GM19467 (cell line): ENCODE data around the gene PDGFA.

Experiments
- ATAC-seq: cut with Tn5 transposase; IDR thresholded peaks from one replicate; pipeline ENCODE4 v1.9.1; 2021; ENCODE audit warnings: mild to moderate bottlenecking, moderate library complexity; ENCODE audit not compliant: unreplicated experiment

The PDGFA gene

DNA sequence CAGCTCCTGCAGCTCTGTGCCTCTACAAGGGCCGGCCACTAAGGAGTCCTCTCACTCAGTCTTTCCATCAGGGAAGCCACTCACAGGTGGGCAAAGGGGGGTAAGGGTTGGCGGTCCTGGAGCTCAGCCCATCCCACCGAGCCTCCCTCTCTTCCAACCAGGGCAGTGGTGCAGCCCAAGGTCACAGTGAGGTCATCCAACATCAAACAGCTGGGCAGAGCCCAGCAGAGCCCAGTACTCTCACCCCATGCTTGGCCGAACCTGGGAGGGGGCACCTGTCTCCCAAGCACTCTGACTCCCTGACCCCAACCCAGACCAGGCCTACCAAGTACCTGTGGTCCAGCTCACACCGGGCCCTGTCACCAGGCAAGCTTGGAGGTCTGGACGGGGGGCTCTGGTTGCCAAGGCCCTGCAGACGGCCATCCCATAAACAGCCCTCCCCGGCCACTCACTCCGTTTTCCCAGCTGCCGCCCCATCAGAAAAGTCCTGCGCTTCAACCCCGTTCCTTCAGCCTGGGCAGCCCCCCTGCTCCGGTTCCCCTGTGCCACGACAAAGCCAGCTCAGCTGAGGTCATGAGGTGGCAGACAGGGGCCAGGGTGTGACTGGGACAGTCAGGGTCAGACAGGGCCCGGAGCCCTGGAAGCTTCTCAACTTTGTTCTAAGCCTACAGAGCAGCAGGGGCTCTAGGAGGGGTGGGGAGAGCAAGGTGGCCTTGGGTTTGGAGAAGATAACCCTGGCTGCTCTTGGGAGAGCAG, 27.5 kb downstream of the PDGFA start:
- ATAC-seq = no peak

DNA sequence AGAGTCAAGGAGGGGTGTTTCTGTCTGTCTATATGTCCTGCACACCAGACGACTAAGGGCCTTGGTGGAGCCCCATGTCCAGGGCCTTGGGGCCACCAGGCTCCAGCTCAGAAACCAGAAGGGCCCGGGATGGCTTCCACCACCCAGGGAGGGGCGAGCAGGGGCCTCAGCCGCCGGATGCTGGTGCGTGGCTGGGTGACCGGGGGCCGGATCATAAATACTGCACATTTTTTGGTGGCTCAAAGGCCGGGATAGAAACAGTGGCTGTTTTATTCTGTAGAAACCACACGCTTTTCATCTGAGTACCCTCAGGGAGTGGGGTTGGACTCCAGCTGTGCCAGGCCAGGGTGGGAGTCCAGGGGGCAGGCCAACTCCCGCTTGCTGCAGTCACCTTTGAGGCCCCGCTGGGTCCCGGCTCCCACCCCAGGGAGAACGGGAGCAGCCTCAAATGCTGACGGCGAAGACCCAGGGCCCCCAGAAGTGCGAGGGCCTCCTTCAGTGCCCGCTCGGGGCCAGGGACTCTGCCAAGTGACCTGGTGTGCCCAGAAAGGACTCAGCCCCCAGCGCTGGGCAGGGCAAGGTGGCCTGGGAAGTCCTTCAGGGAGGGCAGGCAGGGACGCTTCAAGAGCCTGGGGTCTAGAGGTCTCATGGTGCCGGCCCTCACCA, 28.2 kb downstream of the PDGFA start:
- no peak for ATAC-seq

DNA sequence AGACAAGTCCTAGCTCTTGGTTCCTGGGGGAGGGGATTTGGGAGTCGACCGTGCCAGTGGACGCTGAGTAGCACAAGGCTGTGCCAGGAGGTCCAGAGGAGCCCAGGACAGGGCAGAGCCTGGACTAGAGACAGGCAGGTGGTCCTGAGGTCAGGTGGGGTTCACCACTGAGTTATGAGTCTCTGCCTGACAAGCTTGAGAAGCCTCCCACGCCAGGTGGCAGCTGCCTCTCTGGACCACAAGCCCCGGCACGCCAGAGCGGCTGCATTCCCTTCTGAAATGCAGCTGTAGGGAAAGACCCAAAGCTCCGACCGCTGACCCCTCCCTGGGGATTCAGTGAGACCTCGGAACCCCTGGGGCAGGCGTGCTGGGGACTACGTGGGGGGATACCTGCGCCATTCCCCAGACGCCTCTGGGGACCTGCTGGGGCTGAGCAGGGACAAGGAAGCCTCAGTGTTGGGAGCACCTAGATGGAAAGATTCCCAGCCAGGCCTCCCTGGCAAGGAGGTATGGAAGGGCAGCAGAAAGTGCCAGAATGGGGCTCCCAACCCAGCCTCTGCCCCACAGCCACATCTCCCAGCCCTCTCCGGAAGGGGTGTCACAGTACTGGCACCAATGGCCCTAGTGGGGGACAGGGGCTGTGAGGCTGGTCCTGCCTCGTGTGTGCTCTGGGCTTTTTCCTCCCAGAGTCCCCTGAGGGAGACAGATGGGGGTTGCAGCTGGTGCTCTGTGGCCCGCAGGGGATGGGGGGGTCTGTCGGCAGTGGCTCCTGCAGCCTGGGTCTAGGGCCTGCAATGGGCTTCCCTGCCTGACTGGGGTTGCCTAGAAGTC, 29.0 kb downstream of the PDGFA start:
- no peak for ATAC-seq

DNA sequence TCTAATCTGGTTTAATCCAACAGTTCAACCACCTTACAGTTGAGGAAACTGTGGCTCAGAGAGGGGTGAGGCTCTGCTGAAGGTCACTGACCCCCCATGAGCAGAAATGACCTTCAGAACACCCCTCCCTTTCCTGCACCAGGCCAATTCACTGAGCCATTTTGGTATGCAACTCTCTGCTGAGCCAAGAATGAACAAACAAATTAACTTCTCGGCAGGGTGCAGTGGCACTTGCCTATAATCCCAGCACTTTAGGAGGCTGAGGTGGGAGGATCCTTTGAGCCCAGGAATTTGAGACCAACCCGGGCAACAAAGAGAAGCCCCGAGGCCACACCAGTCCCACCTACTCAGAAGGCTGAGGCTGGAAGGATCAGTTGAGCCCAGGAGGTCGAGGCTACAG, 29.8 kb downstream of the PDGFA start:
- no peak for ATAC-seq

DNA sequence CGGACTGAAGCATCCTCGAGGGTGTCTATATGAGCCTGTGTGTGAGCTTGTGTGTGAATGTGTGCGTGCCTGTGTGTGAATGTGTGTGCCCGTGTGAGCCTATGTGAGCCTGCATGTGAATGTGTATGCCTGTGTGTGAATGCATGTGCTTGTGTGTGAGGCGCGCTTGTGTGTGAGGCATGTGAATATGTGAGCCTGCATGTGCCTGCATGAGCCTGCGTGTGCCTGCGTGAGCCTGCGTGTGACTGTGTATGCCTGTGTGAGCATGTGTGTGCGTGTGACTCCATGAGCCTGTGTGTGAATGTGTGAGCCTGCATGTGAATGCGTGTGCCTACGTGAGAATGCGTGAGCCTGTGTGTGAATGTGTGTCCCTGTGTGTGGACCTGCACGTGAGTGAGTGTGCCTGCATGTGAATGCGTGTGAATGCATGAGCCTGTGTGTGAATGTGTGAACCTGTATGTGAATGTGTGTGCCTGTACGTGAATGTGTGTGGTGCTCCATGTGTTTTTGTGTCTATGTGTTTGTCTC, 33.4 kb downstream of the PDGFA start:
- ATAC-seq = no peak

DNA sequence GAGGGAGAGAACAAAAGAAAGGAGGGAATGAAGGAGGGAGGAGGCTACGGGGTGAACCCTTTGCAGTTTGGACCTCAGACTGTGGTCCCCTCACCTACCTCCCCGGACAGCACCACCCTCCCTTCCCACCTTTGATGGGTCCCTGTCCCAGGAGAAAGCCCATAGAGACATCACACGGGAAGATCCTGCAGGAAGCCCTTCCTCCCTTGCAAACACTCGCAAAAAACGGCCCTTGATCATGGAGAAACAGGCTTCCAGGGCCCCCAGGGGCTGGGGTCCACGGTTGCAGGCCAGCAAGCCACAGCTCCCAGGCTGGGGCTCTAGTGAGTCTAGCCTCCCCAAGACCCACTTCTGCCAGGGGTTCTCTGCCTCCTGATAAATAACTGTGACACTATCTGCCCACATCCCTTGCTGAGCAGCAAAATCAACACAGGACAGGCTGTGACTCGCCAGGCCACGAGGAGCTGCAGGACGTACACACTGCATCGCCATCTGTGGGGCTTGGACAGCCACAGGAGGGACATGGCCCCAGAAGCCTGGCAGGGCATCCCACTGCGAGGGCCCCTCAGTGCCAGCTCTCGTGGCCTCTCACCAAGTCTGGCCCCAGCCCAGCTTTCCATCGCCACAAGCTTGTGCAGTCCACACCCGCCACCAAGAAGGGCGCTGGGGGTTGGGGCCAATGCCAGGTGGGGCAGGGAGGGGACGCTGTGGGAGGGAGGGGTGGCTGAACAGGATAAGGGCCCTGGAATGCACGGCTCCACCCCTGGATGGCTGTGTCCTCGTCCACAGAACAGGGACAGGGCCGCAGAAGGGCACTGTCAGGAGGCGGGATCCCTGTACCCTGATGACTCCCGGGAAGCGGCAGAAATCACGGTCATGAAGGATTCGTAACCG, 34.2 kb downstream of the PDGFA start:
- no peak for ATAC-seq

DNA sequence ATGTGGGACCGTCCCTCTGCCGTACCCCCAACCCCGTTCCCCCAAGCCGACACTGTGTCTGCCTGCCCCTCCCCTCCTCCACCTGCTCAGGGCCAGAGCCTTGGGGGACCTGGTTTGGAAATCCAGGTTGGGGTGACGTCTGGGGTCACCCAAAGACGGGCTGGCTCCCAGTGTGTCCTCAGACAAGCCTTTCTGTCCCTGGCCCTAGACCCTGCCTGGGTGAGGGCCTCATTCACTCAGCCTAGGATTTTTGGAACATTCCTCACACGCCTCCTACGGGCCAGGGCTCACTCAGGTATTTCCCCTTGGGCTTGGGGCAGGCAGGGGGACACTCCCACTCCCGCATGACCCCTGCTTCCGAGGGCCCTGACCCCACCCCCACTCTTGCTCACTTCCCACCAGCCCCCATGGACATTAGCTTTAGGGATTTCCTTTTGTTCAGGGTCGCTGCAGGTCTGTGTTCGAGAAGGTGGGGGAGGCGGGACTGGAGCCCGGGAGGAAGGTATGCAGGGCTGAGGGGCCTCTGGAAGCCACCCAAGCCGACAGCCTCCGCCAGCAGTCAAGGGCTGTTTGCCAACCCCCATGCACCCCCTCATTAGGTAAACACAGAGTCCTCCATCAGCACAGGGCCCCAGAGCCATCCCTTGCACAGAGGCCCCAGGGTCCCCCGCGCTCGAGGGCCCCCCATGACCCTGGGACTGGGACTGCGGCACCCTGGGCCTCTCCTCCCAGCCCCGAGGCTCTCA, 35.1 kb downstream of the PDGFA start:
- ATAC-seq = no peak

DNA sequence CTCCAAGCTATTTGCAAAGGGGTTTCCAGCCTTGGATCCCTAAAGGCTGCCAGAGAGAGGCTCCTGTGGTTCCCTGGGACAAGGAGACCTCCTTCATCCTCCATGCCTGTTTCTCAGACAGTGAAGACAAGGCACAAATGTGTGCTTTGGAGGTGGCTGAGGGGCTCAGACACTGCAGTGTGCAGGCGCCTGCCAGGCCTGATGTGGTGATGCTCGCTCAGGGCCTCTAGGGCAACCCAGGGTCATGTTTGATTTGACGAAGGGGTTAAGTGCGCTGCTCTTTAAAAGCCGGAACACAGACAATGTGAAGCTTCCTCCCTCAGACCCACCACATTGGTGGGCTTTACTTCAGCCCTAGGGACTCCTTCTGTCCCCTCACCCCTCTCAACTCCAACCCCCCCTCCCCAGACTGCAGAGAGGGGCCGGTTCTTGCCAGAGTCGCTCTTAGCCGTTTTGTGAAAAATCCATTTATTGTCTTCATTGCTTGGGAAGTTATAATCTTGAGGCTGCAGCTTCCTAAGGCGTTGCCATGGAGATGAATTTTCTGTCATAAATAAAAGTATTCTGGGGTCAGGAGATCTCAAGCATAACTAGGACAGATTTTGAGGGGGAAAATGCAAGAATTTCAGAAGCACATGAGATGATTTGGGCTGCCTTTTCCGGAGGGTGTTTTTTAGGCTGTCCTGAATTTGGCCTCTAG, 35.8 kb downstream of the PDGFA start:
- no peak for ATAC-seq

DNA sequence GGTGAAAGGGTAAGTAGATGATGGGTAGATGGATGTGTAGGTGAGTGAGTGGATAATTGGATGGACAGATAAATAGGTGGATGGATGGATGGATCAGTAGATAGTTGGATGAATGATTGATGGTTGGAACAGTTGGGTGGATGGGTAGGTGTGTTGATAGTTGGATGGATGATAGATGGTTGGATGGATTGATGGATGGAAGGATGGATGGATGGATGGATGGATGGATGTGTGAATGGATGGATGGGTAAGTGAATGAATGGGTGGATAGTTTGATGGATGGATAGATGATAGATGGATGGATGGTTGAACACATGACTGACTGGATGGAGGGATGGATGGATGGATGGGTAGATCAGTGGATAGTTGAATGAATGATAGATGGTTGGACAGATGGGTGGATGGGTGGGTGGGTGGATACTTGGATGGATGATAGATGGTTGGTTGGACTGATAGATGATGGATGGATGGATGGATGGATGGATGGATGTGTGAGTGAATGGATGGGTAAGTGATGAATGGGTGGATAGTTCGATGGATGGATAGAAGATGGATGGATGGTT, 37.0 kb downstream of the PDGFA start:
- no peak for ATAC-seq

DNA sequence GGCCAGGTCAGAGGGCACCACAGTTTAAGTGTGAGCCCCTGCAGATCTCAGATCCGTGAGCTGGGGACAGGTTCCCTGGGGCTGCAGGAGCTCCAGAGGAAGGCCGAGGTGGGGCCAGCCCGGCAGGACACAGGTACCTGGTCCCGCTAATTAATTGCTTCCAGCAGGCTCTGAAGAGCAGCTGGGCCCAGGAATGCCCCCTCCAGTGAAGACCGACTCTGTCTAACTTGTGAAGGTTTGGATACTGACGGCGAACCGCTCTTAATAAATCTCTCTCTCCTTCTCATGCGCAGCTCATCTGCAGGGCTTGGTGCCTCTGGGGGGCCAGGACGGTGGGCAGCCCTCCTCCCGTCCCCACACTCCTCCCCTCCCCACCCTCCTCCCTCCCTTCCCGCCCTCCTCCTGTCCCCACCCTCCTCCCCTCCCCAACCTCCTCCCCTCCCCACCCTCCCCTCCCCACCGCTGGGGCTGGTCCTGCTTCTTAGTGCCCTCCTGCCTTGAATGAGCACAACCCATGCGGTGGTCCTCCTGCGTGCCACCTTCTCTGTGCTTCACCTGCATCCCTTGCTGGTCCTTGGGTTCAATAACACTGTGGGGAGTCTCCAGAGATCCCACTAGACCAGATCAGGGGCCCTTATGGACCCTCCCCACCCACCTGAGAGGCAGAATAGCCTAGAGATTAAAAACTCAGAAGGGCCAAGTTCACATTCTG, 38.3 kb downstream of the PDGFA start:
- ATAC-seq = no peak

DNA sequence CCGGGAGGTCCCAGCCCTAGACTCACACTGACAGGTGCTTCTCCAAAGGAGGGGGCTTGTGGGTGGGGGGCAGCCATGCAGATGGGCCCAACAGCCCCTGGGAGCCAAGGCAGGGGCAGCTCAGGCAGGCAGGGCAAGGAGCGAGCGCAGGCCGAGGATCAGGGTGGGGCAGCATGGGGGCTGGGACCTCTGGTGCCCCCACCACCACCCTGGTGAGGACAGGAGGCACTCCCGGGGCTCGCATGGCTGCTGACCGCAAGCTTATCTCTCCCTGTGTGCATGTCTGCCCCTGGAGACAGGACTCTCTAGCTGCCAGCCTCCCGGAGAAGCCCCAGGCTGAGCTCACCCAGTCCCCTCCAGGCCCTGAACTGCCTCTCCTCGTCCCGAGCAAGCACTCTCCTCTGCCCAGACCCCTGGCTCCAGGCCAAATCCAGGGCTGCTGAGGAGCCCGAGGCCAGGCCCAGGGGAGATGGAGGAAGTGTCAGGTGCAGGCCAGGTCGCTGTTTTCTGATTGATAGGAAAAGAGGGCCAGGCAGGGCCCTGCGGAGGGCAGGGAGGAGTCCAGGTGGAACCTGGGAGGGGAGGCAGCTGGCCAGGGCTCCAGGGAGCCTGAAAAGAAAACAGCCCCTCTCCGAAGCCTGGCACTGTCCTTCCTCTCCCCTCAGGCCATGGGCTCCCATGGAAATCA, 39.0 kb downstream of the PDGFA start:
- no peak for ATAC-seq

DNA sequence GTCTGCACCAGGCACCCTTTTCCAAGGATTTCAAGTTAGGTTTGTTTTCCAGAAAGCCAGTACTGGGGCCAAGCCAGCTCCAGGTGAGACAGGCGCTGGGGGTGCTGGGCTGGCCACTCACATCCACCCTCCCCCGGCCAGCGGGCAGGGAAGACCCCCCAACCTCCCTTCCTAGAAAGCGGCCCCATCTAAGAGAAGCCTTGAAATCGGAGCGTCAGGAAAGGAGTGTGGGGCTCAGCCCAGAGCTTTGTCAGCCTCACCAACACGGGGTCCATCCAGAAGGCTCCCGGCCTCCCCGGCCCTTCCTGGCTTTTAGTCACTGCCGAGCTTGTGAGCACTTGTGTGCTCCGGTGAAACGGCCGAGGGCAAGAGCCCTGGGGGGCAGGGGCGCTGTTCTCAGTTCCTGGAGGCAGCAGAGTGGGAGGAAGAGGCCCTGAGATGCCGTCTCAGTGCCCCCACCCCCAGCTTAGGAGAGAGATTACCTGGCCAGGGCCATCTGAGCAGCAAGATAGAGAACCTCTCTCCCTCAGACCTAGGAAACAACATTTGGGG, 39.6 kb downstream of the PDGFA start:
- ATAC-seq = no peak

DNA sequence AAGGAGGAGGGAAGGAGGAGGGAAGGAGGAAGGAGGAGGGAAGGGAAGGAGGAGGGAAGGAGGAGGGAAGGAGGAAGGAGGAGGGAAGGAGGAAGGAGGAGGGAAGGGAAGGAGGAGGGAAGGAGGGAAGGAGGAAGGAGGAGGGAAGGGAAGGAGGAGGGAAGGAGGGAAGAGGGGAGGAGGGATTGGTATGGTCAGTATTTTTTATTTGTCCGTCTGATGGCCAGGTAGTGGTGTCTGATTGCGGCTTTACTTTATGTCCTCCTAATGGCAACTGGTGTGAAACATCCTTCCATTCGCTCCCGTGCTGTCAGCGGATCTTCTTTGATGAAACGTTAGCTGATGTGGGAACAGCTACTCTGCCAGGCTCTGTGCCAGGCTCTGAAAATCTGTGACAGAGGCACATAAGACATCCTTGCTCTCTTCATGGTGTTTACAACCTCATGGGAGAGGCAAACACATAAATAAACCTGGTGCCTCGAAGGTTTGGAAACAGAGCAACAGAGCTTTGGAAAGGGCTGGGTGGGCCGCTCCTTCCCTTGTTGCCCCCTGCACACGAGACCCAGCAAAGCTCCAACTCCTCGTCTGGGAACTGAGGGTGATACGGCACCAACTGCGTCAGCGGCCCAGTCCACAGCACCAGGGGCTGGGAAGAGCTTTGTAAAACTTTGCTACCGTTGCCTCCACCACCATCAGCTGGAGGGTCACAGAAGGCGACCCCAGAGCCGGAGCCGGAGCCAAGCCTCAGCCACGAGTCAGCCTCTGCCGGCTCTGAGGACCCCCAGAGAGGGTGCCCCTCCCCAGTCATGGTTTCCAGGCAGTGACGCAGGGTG, 40.3 kb downstream of the PDGFA start:
- ATAC-seq = no peak

DNA sequence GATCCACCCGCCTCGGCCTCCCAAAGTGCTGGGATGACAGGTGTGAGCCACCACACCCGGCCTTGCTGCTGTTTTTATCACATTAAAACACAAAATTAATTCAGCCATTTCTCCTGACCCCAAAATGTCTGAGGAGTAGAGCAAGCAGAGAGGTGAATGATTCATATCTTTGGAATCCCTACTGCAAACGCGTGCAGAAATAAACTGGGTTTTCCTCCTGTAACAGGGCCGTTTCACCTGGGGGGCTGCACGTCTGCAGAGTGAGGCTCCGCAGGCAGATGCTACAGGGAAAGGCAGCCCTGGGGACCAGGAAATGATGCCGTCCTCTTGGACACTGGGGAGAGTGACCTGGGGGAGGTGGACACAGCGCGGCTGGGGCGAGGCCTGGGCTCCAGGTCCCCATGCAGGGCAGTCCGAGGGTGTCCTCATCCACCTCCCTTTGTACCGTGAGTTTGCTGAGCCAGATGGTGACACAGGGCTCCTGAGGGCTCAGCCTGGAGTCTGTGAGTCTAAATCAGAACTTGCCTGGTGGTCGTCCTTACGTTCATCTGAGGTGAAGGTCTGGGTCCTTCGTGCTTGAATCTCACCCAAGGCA, 41.9 kb downstream of the PDGFA start:
- ATAC-seq = no peak

DNA sequence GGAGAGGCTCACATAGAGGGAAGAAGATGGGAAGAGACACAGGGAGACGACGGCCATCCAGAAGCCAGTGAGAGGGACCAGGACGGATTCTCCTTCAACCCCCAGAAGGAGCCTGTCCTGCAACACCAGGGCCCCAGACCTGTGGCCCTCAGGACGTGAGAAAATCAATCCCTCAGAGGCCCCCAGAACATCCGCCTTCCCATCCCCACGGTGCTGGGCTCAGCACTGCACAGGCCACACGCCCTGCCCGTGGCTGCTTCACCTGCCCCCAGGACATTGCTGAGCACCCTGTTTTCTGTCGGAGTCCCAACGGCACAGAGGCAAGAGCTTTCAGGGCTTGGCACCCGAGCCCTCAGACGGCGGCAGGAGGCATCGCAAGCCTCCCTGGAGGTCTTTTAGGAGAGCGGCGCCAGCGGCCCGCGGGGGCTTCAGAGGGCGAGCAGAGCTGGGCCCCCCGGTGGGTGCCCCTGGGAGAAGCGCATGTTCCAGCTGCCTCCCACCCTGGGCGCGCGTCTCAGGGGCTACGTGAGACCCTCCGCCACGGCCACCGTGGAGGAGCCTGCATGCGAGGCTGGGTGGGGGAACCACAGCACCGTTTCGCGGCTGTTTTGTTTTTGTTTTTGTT, 42.8 kb downstream of the PDGFA start:
- no peak for ATAC-seq

DNA sequence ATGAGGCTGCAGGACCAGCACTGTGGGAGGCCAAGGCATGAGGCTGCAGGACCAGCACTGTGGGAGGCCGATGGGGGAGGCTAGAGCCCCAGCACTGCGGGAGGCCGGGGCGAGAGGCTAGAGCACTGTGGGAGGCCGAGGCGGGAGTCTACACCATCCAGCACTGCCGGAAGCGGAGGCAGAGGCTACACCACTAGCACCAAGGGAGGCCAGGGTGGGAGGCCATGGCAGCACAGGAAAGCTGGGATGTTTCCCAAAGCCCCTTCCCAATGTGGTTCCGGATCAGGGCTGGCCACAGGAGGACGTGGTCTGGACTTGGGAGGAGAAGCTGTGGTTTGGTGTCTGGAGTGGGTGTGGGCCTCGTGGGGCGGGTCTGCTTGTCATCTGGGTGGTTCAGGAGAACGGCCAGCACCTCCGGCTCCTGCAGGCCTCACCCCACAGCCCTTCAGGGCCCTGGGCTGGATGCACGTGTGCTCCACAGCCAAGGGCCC, 43.6 kb downstream of the PDGFA start:
- no peak for ATAC-seq
